Gastroesophageal sphincter (tissue), 3 donors: ENCODE results near the gene SNCB.

ENCODE experiments used
- EP300 ChIP-seq: sonication (generic); formaldehyde crosslinking; IDR thresholded peaks from one replicate; pipeline ENCODE4 v1.6.1; 2017; ENCODE audit warnings: antibody characterized with exemption, mild to moderate bottlenecking
- POLR2A ChIP-seq, 2 donors: fragments of 450-650 bp; IDR thresholded peaks; one replicate each; pipeline ENCODE4 v1.6.1; 2017; ENCODE audit warnings: antibody characterized with exemption in 2 of 2, mild to moderate bottlenecking in 2 of 2, moderate library complexity in 1 of 2
- POLR2AphosphoS5 ChIP-seq: sonication (generic); formaldehyde crosslinking; IDR thresholded peaks from one replicate; pipeline ENCODE4 v1.6.1; 2017; ENCODE audit warnings: antibody characterized with exemption
- TF ChIP-seq, protein P1 (sequence below), 4 experiments: fragments of 200-600 bp in 2 of 4; fragments of 450-650 bp in 2 of 4; sonication (generic) in 1 of 4; IDR thresholded peaks; one replicate each; pipeline ENCODE4 v1.5.1; 2017 to 2019; ENCODE audit warnings: antibody characterized with exemption in 4 of 4, mild to moderate bottlenecking in 2 of 4, moderate library complexity in 2 of 4

DNA sequence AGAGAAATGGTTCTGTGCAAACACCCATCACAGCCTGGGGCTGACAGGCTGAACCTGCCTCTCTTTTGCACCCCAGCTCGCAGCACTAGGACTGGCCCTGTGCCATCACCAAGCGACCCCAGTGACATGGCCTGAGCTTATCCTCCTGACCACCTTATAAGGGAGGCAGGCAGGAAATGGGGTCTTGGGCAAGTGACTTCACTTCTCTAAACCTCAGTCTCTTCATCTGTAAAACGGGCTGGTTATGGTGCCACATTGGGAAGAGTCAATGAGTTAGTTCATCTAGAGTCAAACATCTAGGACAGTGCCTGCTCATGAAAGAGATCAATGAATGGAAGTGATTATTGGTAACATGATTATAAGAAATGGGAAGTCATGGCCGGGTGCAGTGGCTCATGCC, 6.2 kb downstream of the SNCB start:
- TF ChIP-seq POLR2A (IDR thresholded peaks at IDR 0.05) (no peak), POLR2AphosphoS5 (no peak), EP300 (no peak)
- TF ChIP-seq, protein P1, sequence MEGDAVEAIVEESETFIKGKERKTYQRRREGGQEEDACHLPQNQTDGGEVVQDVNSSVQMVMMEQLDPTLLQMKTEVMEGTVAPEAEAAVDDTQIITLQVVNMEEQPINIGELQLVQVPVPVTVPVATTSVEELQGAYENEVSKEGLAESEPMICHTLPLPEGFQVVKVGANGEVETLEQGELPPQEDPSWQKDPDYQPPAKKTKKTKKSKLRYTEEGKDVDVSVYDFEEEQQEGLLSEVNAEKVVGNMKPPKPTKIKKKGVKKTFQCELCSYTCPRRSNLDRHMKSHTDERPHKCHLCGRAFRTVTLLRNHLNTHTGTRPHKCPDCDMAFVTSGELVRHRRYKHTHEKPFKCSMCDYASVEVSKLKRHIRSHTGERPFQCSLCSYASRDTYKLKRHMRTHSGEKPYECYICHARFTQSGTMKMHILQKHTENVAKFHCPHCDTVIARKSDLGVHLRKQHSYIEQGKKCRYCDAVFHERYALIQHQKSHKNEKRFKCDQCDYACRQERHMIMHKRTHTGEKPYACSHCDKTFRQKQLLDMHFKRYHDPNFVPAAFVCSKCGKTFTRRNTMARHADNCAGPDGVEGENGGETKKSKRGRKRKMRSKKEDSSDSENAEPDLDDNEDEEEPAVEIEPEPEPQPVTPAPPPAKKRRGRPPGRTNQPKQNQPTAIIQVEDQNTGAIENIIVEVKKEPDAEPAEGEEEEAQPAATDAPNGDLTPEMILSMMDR (IDR thresholded peaks at IDR 0.05) = no peak
